Caki2 (cell line): ENCODE measurements around the gene ALOX12B. TPM values are rescaled to one million over a fixed set of nuclear protein-coding genes. Genes with fewer than 3 reads are reported as not detected.

ENCODE experiments used
- DNase-seq: peaks from one replicate; pipeline ENCODE4 v3.0.0-alpha.2; 2015; ENCODE audit warnings: low read depth
- in situ Hi-C: cut with HindIII; loops from 2 replicates; pipeline ENCODE4 v1.10.0; 2016; ENCODE audit warnings: low sequenced_read_pairs, low pct_unique_long_range_greater_than_20kb, mixed read lengths
- total RNA-seq: library from RNA; depleted of rRNA; stranded (reverse); fragments of >200 nt; shearing (Covaris generic); gene quantifications from 2 replicates; pipeline ENCODE4 v1.2.3, GENCODE V29; 2014; ENCODE audit warnings: low replicate concordance

ALOX12B gene
- total RNA-seq, 1 experiment from 2014 or later: 0.74 TPM

- in situ Hi-C loops: no loop called here
- DNase-seq: no peak
Observed at GRCh38 chr17:8056976-8057625, 30.4 kb downstream of the ALOX12B start.

- DNase-seq: no peak
- in situ Hi-C loops: no loop called here
Observed at GRCh38 chr17:8056232-8056975, 31.1 kb downstream of the ALOX12B start.

DNA sequence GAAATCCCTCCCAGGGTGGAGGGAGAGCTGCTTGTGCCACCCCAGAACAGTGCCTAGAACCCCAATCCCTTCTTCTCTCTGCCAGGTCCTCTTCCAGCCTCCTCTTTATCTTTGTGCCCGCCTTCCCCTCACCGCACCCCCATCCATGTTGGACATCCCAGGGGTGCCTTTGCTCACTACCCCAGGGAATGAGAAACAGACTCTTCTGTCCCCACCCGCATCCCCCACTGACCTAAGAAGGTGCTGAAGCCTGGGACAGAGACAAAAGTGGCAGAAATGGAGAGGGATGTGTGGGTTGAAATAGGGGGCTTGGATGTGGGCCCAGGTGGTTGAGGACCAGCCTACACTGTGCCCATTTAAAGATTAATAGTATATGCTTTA is 31.7 kb downstream of the ALOX12B start:
- in situ Hi-C loops: no loop called here
- DNase-seq: no peak

DNA sequence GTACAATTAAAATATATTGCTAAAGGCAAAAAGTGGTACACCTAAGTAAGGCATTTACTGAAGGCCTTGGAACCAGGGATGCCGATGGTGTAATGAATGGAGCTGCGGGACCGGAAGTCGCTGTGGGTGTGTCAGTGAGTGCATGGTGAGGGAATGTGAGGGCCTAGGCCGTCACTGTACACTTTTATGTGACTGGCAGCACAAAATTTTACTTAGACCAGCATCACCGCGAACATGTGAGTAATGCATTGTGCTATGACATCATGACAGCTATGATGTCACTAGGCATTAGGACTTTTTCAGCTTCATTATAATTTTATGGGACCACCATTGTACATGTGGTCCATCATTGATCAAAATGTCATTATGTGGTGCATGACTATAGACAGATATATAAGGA is 33.9 kb downstream of the ALOX12B start:
- no peak for DNase-seq
- in situ Hi-C loops: no loop called here

DNA sequence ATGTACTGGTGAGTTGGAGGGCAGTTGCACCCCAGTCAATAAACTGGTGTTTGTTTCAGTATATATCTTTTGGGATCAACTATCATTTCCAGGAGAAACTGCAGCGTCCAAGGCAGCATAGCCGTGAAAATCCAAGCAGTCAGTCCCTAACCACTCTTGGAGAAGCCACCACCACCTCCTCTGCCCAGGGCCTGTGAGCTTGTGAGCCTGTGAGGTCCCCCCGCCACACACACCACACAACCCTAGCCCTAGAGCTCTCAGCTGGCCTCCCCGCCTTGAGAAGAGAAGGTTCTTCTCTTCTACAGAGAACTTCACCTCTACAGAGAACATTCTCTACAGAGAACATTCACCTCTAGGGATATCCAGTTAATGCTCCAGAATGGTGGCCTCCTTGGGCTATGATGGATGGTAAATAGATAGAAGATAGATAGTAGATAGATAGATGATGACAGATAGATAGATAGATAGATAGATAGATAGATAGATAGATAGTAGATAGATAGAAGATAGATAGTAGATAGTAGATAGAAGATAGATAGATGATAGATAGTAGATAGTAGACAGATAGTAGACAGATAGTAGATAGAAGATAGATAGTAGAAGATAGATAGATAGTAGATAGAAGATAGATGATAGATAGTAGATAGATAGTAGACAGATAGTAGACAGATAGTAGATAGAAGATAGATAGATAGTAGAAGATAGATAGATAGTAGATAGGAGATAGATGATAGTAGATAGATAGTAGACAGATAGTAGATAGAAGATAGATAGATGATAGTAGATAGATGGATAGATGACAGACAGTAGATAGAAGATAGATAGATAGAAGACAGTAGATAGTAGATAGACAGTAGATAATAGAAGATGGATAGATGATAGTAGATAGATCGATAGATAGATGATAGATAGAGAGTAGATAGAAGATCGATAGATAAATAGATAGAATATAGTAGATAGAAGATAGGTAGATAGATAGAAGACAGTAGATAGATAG is 35.0 kb downstream of the ALOX12B start:
- no peak for DNase-seq
- in situ Hi-C loops: no loop called here

GRCh38 chr17:8051831-8052230 is 35.7 kb downstream of the ALOX12B start:
- in situ Hi-C loops: no loop called here
- DNase-seq: no peak

DNA sequence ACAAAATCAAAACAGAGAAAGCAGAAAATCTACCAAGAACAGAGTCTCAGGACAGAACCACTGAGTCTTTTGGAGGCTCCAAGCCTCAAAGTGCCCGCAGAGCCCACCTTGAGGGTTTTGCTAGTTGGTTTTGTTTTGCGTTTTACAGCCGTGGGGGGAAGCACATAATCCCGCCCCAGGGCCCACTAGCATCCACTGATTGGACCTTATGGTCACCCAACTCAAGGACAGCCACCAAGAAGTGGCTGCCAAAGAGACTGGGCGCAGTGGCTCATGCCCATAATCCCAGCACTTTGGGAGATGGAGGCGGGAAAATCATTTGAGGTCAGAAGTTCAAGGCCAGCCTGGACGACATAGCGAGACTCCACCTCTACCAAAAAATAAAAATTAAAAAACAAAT is 38.8 kb downstream of the ALOX12B start:
- in situ Hi-C loops: no loop called here
- DNase-seq: no peak

DNA sequence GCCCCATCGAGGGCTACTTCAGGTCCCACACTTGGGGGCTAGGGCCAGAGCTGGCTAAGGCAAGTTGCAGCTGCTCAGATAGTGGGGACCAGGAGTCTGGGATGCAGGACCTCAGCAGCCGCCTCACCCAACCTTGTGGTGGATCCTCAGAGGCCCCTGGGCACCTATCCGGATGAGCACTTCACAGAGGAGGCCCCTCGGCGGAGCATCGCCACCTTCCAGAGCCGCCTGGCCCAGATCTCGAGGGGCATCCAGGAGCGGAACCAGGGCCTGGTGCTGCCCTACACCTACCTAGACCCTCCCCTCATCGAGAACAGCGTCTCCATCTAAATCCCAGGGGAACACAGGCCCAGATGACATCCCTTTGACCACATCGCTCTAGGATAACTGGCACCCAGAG is 39.3 kb downstream of the ALOX12B start:
- in situ Hi-C loops: no loop called here
- no peak for DNase-seq

DNA sequence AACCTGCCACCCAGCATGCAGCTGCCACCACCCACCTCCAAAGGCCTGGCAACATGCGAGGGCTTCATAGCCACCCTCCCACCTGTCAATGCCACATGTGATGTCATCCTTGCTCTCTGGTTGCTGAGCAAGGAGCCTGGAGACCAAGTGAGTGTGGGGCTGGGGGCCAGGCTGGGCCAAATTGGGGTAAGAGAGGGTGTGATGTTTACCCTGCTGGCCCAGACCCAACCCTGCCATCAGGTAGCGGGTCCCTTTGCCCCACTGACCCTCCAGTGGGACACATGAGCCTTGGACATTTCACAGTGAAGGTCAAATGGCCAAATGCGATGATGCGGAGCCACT is 39.8 kb downstream of the ALOX12B start:
- no peak for DNase-seq
- in situ Hi-C loops: no loop called here

- in situ Hi-C loops: no loop called here
- no peak for DNase-seq
Observed at GRCh38 chr17:8046929-8047768, 40.4 kb downstream of the ALOX12B start.

DNA sequence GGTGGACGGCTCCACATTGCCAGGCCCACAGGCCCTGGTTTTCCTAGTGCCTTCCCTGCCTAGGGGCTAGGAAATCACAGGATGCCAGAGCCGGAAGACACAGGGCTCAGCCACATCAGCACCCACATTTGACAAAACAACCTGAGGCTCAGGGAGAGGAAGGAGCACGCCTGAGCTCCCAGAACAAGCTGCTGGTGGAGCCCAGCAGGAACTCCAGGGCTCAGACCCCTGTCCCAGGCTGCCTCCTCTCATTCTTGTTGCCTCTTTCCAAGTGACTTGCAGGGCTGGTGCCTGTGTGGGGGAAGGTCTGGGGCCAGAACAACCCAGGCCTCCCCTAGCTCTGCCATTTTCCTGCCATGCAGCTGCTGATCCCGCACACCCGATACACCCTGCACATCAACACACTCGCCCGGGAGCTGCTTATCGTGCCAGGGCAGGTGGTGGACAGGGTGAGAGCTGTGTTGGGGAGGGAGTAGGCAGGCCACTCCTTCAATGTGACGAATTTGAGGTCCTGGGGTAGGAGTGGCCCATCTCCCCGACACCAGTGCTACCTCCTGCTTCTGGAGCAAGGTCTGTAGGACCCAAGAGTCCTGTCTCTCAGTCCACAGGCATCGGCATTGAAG is 41.1 kb downstream of the ALOX12B start:
- in situ Hi-C loops: no loop called here
- DNase-seq: no peak

DNA sequence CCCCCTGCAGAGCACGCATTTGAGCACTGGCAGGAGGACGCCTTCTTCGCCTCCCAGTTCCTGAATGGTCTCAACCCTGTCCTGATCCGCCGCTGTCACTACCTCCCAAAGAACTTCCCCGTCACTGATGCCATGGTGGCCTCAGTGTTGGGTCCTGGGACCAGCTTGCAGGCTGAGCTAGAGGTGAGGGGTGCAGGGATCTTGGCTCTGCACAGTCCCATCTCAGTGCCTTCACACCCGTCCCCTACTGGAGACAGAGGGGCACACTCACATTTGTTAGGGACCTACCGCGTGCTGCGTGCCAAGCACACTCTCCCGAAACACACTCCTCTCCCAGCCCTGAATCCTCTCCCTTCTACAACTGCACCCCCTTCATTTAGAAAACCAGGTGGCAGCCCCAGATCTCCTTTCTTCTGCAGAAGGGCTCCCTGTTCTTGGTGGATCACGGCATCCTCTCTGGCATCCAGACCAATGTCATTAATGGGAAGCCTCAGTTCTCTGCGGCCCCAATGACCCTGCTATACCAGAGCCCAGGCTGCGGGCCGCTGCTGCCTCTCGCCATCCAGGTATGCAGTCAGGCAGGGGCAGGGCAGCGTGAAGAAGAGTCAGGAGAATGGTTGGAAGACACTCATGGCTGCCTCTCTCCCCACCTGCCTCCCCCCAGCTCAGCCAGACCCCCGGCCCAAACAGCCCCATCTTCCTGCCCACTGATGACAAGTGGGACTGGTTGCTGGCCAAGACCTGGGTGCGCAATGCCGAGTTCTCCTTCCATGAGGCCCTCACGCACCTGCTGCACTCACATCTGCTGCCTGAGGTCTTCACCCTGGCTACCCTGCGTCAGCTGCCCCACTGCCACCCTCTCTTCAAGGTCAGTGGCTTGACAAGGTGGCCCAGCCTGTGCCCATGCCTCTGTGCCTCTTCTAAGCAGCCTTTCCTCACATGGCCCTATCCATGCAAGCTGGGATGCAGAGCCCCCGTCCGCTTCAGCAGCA is 42.4 kb downstream of the ALOX12B start:
- DNase-seq: no peak
- in situ Hi-C loops: no loop called here

DNA sequence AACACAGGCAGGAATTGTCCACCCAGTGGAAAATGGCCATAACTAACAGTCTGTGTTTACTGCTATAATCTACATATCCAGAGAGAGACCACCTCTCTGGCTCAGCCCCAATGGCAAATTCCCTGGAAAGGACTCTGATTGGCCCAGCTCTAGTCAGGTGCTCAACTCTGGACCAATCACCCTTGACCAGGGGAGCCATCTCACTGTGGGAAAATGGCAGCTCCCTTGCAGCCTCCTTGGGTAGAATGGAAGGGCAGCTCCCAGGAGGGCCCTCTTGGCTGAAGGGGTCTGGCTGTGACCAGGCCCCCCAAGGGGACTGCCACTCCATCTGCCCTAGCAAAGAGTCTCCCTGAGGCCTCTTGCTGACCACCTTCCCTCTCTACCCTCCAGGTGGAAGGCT is 45.5 kb downstream of the ALOX12B start:
- DNase-seq: no peak
- in situ Hi-C loops: no loop called here

GRCh38 chr17:8041249-8041928 is 46.1 kb downstream of the ALOX12B start:
- no peak for DNase-seq
- in situ Hi-C loops: no loop called here

- in situ Hi-C loops: no loop called here
- DNase-seq: no peak
Observed at GRCh38 chr17:8039611-8040168, 47.8 kb downstream of the ALOX12B start.
